CD4-positive, alpha-beta T cell treated with Interleukin-15 for 4 hours (primary cell): ENCODE measurements around the gene HDHD3.
"Not testable (repeated sequence)": the region's sequence is repeated elsewhere in the genome, so short reads cannot be mapped to it uniquely, and the experiment has no call there.

Source experiments
- DNase-seq: peaks from one replicate; pipeline ENCODE4 v3.0.0-alpha.2; 2020; ENCODE audit warnings: low spot score

The HDHD3 gene

GRCh38 chr9:113376634-113377567 lies at the start of gene HDHD3:
TSS of gene HDHD3 (minus strand) at chr9:113376986. CDS start at chr9:113374354, 2,632 bp downstream.
- DNase-seq = peak; percentile 84

- no peak for DNase-seq
Observed at GRCh38 chr9:113425072-113425471, 48.3 kb upstream of the HDHD3 start.

- DNase-seq = no peak
Observed at GRCh38 chr9:113421726-113422125, 44.9 kb upstream of the HDHD3 start.

GRCh38 chr9:113417370-113417769 lies 40.6 kb upstream of the HDHD3 start:
- peak; percentile 6 for DNase-seq

GRCh38 chr9:113416149-113416721 lies 39.4 kb upstream of the HDHD3 start:
- no peak for DNase-seq

GRCh38 chr9:113410207-113410864 lies 33.5 kb upstream of the HDHD3 start, which contains the start of the genes C9orf43 and POLE3:
TSS of gene C9orf43 (plus strand) at chr9:113410747. CDS start at chr9:113413494, 2,747 bp downstream.
TSS of gene POLE3 (minus strand) at chr9:113410675. CDS start at chr9:113410293, 382 bp downstream.
- peak; percentile 93 for DNase-seq

GRCh38 chr9:113409883-113410206 lies 33.1 kb upstream of the HDHD3 start:
- DNase-seq = no peak

- no peak for DNase-seq
Observed at GRCh38 chr9:113409481-113409880, 32.7 kb upstream of the HDHD3 start.

GRCh38 chr9:113406873-113407511 lies 30.2 kb upstream of the HDHD3 start:
- DNase-seq = peak; percentile 66

- not testable (repeated sequence) for DNase-seq
Observed at GRCh38 chr9:113406353-113406752, 29.6 kb upstream of the HDHD3 start.

GRCh38 chr9:113403646-113404045 lies 26.9 kb upstream of the HDHD3 start:
- no peak for DNase-seq

- peak; percentile 99 for DNase-seq
Observed at GRCh38 chr9:113401027-113401792, 24.4 kb upstream of the HDHD3 start, which contains the start of gene ALAD. TSS of gene ALAD (minus strand) at chr9:113401284. CDS start at chr9:113393559, 7,725 bp downstream.

GRCh38 chr9:113399646-113400200 lies 22.9 kb upstream of the HDHD3 start:
- DNase-seq = no peak

- no peak for DNase-seq
Observed at GRCh38 chr9:113398796-113399195, 22.0 kb upstream of the HDHD3 start.

GRCh38 chr9:113397203-113397631 lies 20.4 kb upstream of the HDHD3 start:
- no peak for DNase-seq

GRCh38 chr9:113395000-113395861 lies 18.4 kb upstream of the HDHD3 start:
- DNase-seq = no peak

GRCh38 chr9:113393281-113393680 lies 16.5 kb upstream of the HDHD3 start:
- DNase-seq = no peak

GRCh38 chr9:113391917-113392316 lies 15.1 kb upstream of the HDHD3 start:
- no peak for DNase-seq

- no peak for DNase-seq
Observed at GRCh38 chr9:113390192-113390960, 13.6 kb upstream of the HDHD3 start.
